Neural cell (in vitro differentiated cells): Measurements from ENCODE around the gene ZNHIT1.

Experiments used
- CTCF ChIP-seq: fragments of 450-650 bp; IDR thresholded peaks from 2 replicates; pipeline ENCODE4 v1.5.1; 2014; ENCODE audit warnings: antibody characterized with exemption, mild to moderate bottlenecking, moderate library complexity; ENCODE audit not compliant: poor library complexity, severe bottlenecking
- POLR2AphosphoS5 ChIP-seq: IDR thresholded peaks from 2 replicates; pipeline ENCODE4 v1.6.1; 2012

GRCh38 chr7:101231644-101232043 is 13.7 kb downstream of the ZNHIT1 start:
- TF ChIP-seq CTCF (no peak), POLR2AphosphoS5 (no peak)
